ENCODE measurements around the gene PRKCZ.

DNA sequence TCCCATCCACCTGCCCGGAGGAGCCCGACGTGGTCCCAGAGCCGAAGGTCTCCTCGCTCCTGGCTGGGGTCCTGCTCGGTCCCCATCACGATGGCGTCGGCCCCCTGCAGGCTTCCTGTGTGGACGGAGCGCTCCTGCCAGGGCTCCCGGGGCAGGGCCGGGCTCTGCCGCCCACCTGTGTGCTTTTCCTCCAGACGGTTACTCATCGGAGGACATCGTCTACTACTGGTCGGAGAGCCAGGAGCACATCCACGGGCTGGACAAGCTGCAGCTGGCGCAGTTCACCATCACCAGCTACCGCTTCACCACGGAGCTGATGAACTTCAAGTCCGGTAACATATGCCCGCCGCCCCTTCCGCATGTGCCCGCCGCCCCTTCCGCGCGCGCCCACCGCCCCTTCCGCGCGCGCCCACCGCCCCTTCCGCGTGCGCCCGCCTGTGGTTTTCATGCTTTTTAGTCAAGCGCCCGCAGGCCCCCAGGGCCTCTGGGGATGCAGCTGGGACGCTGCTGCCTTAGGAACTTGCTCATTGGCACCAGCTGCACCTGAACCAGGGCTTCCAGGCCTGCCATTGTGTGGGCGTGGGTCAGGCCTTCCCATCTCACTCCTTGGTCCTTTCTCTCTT lies 22.1 kb upstream of the PRKCZ start:
- TF ChIP-seq, protein P1, sequence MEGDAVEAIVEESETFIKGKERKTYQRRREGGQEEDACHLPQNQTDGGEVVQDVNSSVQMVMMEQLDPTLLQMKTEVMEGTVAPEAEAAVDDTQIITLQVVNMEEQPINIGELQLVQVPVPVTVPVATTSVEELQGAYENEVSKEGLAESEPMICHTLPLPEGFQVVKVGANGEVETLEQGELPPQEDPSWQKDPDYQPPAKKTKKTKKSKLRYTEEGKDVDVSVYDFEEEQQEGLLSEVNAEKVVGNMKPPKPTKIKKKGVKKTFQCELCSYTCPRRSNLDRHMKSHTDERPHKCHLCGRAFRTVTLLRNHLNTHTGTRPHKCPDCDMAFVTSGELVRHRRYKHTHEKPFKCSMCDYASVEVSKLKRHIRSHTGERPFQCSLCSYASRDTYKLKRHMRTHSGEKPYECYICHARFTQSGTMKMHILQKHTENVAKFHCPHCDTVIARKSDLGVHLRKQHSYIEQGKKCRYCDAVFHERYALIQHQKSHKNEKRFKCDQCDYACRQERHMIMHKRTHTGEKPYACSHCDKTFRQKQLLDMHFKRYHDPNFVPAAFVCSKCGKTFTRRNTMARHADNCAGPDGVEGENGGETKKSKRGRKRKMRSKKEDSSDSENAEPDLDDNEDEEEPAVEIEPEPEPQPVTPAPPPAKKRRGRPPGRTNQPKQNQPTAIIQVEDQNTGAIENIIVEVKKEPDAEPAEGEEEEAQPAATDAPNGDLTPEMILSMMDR (conservative IDR thresholded peaks at IDR 0.05; ENCODE audit: low read length), result no peak
- no peak for TF ChIP-seq EZH2phosphoT487 (IDR thresholded peaks at IDR 0.05; ENCODE audit: borderline replicate concordance, low read depth, low read length)
